HEK293 (cell line): Measurements from ENCODE around the gene ALOX5.

Source experiments
- GLI4 ChIP-seq: fragments of 450-650 bp; formaldehyde crosslinking; IDR thresholded peaks from 2 replicates; pipeline ENCODE4 v1.5.1; 2016; ENCODE audit warnings: missing biosample characterization, missing genetic modification characterization
- HIC1 ChIP-seq: fragments of 450-650 bp; formaldehyde crosslinking; IDR thresholded peaks from 2 replicates; pipeline ENCODE4 v1.5.1; 2016; ENCODE audit warnings: missing biosample characterization, missing genetic modification characterization
- IKZF3 ChIP-seq: fragments of 450-650 bp; IDR thresholded peaks from 2 replicates; pipeline ENCODE4 v1.5.0; 2018; ENCODE audit warnings: missing biosample characterization, mild to moderate bottlenecking, missing genetic modification characterization, moderate library complexity
- OVOL3 ChIP-seq: fragments of 450-650 bp; formaldehyde crosslinking; IDR thresholded peaks from 2 replicates; pipeline ENCODE4 v1.5.1; 2016; ENCODE audit warnings: missing biosample characterization, missing genetic modification characterization
- REST ChIP-seq: fragments of 450-650 bp; formaldehyde crosslinking; IDR thresholded peaks from 2 replicates; pipeline ENCODE4 v1.5.1; 2016; ENCODE audit warnings: missing biosample characterization, missing genetic modification characterization
- ZBTB44 ChIP-seq: fragments of 450-650 bp; IDR thresholded peaks from 2 replicates; pipeline ENCODE4 v1.5.1; 2018; ENCODE audit warnings: missing biosample characterization, mild to moderate bottlenecking, missing genetic modification characterization
- ZNF121 ChIP-seq: fragments of 450-650 bp; formaldehyde crosslinking; IDR thresholded peaks from 2 replicates; pipeline ENCODE4 v1.5.1; 2016; ENCODE audit warnings: missing biosample characterization, missing genetic modification characterization
- ZNF132 ChIP-seq: fragments of 450-650 bp; formaldehyde crosslinking; IDR thresholded peaks from 2 replicates; pipeline ENCODE4 v1.5.1; 2017; ENCODE audit warnings: missing biosample characterization, missing genetic modification characterization, borderline replicate concordance
- ZNF221 ChIP-seq: fragments of 450-650 bp; formaldehyde crosslinking; IDR thresholded peaks from 2 replicates; pipeline ENCODE4 v1.5.1; 2017; ENCODE audit warnings: missing biosample characterization, missing genetic modification characterization, borderline replicate concordance
- ZNF391 ChIP-seq: fragments of 450-650 bp; formaldehyde crosslinking; IDR thresholded peaks from 2 replicates; pipeline ENCODE4 v1.5.1; 2016; ENCODE audit warnings: low read depth, missing biosample characterization, missing genetic modification characterization, borderline replicate concordance
- ZNF707 ChIP-seq: fragments of 450-650 bp; formaldehyde crosslinking; IDR thresholded peaks from 2 replicates; pipeline ENCODE4 v1.5.1; 2016; ENCODE audit warnings: missing biosample characterization, missing genetic modification characterization
- ZSCAN4 ChIP-seq: fragments of 450-650 bp; formaldehyde crosslinking; IDR thresholded peaks from 2 replicates; pipeline ENCODE4 v1.5.1; 2017; ENCODE audit warnings: missing biosample characterization, missing genetic modification characterization
- TF ChIP-seq, protein P1 (sequence below): fragments of 450-650 bp; formaldehyde crosslinking; IDR thresholded peaks from 2 replicates; pipeline ENCODE4 v1.5.1; 2016; ENCODE audit warnings: missing biosample characterization, missing genetic modification characterization, borderline replicate concordance
- TF ChIP-seq, protein P2 (sequence below): fragments of 450-650 bp; formaldehyde crosslinking; IDR thresholded peaks from 2 replicates; pipeline ENCODE4 v1.5.1; 2016; ENCODE audit warnings: missing biosample characterization, missing genetic modification characterization
- TF ChIP-seq, protein P3 (sequence below): fragments of 450-650 bp; formaldehyde crosslinking; IDR thresholded peaks from 2 replicates; pipeline ENCODE4 v1.5.1; 2016; ENCODE audit warnings: missing biosample characterization, missing genetic modification characterization, low read depth

ALOX5 gene

GRCh38 chr10:45373576-45374349 lies at the start of gene ALOX5 (continued):
- TF ChIP-seq, protein P1, sequence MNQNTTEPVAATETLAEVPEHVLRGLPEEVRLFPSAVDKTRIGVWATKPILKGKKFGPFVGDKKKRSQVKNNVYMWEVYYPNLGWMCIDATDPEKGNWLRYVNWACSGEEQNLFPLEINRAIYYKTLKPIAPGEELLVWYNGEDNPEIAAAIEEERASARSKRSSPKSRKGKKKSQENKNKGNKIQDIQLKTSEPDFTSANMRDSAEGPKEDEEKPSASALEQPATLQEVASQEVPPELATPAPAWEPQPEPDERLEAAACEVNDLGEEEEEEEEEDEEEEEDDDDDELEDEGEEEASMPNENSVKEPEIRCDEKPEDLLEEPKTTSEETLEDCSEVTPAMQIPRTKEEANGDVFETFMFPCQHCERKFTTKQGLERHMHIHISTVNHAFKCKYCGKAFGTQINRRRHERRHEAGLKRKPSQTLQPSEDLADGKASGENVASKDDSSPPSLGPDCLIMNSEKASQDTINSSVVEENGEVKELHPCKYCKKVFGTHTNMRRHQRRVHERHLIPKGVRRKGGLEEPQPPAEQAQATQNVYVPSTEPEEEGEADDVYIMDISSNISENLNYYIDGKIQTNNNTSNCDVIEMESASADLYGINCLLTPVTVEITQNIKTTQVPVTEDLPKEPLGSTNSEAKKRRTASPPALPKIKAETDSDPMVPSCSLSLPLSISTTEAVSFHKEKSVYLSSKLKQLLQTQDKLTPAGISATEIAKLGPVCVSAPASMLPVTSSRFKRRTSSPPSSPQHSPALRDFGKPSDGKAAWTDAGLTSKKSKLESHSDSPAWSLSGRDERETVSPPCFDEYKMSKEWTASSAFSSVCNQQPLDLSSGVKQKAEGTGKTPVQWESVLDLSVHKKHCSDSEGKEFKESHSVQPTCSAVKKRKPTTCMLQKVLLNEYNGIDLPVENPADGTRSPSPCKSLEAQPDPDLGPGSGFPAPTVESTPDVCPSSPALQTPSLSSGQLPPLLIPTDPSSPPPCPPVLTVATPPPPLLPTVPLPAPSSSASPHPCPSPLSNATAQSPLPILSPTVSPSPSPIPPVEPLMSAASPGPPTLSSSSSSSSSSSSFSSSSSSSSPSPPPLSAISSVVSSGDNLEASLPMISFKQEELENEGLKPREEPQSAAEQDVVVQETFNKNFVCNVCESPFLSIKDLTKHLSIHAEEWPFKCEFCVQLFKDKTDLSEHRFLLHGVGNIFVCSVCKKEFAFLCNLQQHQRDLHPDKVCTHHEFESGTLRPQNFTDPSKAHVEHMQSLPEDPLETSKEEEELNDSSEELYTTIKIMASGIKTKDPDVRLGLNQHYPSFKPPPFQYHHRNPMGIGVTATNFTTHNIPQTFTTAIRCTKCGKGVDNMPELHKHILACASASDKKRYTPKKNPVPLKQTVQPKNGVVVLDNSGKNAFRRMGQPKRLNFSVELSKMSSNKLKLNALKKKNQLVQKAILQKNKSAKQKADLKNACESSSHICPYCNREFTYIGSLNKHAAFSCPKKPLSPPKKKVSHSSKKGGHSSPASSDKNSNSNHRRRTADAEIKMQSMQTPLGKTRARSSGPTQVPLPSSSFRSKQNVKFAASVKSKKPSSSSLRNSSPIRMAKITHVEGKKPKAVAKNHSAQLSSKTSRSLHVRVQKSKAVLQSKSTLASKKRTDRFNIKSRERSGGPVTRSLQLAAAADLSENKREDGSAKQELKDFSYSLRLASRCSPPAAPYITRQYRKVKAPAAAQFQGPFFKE (tag by site-specific recombination): no peak
- TF ChIP-seq, protein P2, sequence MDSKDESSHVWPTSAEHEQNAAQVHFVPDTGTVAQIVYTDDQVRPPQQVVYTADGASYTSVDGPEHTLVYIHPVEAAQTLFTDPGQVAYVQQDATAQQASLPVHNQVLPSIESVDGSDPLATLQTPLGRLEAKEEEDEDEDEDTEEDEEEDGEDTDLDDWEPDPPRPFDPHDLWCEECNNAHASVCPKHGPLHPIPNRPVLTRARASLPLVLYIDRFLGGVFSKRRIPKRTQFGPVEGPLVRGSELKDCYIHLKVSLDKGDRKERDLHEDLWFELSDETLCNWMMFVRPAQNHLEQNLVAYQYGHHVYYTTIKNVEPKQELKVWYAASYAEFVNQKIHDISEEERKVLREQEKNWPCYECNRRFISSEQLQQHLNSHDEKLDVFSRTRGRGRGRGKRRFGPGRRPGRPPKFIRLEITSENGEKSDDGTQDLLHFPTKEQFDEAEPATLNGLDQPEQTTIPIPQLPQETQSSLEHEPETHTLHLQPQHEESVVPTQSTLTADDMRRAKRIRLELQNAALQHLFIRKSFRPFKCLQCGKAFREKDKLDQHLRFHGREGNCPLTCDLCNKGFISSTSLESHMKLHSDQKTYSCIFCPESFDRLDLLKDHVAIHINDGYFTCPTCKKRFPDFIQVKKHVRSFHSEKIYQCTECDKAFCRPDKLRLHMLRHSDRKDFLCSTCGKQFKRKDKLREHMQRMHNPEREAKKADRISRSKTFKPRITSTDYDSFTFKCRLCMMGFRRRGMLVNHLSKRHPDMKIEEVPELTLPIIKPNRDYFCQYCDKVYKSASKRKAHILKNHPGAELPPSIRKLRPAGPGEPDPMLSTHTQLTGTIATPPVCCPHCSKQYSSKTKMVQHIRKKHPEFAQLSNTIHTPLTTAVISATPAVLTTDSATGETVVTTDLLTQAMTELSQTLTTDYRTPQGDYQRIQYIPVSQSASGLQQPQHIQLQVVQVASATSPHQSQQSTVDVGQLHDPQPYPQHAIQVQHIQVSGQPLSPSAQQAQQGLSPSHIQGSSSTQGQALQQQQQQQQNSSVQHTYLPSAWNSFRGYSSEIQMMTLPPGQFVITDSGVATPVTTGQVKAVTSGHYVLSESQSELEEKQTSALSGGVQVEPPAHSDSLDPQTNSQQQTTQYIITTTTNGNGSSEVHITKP: peak; percentile 62
- TF ChIP-seq ZNF132 (no peak), ZNF707 (tag by site-specific recombination) (no peak), HIC1 (no peak; the same call in none of the 2 replicates), REST (tag by site-specific recombination) (peak; percentile 1; the same call in 1 of the 2 replicates), IKZF3 (tag by site-specific recombination) (no peak), ZNF391 (no peak), OVOL3 (tag by site-specific recombination) (no peak), GLI4 (tag by site-specific recombination) (no peak), ZNF221 (tag by site-specific recombination) (no peak), ZSCAN4 (no peak), ZBTB44 (no peak), ZNF121 (tag by site-specific recombination) (no peak)
- TF ChIP-seq, protein P3, sequence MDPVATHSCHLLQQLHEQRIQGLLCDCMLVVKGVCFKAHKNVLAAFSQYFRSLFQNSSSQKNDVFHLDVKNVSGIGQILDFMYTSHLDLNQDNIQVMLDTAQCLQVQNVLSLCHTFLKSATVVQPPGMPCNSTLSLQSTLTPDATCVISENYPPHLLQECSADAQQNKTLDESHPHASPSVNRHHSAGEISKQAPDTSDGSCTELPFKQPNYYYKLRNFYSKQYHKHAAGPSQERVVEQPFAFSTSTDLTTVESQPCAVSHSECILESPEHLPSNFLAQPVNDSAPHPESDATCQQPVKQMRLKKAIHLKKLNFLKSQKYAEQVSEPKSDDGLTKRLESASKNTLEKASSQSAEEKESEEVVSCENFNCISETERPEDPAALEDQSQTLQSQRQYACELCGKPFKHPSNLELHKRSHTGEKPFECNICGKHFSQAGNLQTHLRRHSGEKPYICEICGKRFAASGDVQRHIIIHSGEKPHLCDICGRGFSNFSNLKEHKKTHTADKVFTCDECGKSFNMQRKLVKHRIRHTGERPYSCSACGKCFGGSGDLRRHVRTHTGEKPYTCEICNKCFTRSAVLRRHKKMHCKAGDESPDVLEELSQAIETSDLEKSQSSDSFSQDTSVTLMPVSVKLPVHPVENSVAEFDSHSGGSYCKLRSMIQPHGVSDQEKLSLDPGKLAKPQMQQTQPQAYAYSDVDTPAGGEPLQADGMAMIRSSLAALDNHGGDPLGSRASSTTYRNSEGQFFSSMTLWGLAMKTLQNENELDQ (tag by site-specific recombination): no peak
